Upper lobe of right lung (tissue), 1 donor: Measurements from ENCODE around the gene FAM240A. TPM values are rescaled to one million over a fixed set of nuclear protein-coding genes. Genes with fewer than 3 reads are reported as not detected.

Source experiments
- ATAC-seq: fragments of 200-7000 bp; cut with Tn5 transposase; one replicate; pipeline ENCODE4 v1.9.1; 2020; ENCODE audit warnings: mild to moderate bottlenecking, moderate library complexity
- DNase-seq: peaks from one replicate; pipeline ENCODE4 v3.0.0-alpha.2; 2020
- H3K27ac ChIP-seq: fragments of 200-600 bp; one replicate; pipeline ENCODE4 v1.8.0; 2022
- H3K27me3 ChIP-seq: fragments of 200-600 bp; one replicate; pipeline ENCODE4 v1.8.0; 2022; ENCODE audit warnings: mild to moderate bottlenecking
- H3K36me3 ChIP-seq: fragments of 200-600 bp; one replicate; pipeline ENCODE4 v1.8.0; 2022
- H3K4me1 ChIP-seq: fragments of 200-600 bp; one replicate; pipeline ENCODE4 v1.8.0; 2022
- H3K4me3 ChIP-seq: fragments of 200-600 bp; one replicate; pipeline ENCODE4 v1.8.0; 2022; ENCODE audit warnings: mild to moderate bottlenecking
- H3K9me3 ChIP-seq: fragments of 200-600 bp; one replicate; pipeline ENCODE4 v1.8.0; 2022
- intact Hi-C: fragments of 100-400 bp; cut with DNase I; formaldehyde crosslinking; loops from one replicate; pipeline ENCODE4 v1.11.0; 2022
- total RNA-seq: library from RNA; stranded (reverse); fragmentation: NEBNext Ultra II Directional; extraction: Animal tissue kit (Norgen Biotek cat#: 25700); gene quantifications from one replicate; pipeline ENCODE4 v1.2.1, GENCODE V29; 2021
- TF ChIP-seq, protein P1 (sequence below): fragments of 200-600 bp; IDR thresholded peaks from one replicate; pipeline ENCODE4 v1.8.0; 2022; ENCODE audit warnings: antibody characterized with exemption
- donor health status: DM: no; HTN: yes; CAD: no; lungs with severe emphysema.

Gene FAM240A
- total RNA-seq, 1 donor from 2014 or later: not detected

GRCh38 chr3:46659285-46659684, 47.0 kb downstream of the FAM240A start:
- intact Hi-C loops: no loop called here
- no peaks in the 10 kb centered on the region for H3K27me3 ChIP-seq
- H3K36me3 ChIP-seq: no peaks in the 10 kb centered on the region
- no peak overlapping the region for H3K27ac ChIP-seq
- ATAC-seq: no peak
- H3K4me1 ChIP-seq: peaks cover 10% of the 10 kb centered on the region
- no peaks in the 10 kb centered on the region for H3K9me3 ChIP-seq
- no peak for DNase-seq
- TF ChIP-seq, protein P1, sequence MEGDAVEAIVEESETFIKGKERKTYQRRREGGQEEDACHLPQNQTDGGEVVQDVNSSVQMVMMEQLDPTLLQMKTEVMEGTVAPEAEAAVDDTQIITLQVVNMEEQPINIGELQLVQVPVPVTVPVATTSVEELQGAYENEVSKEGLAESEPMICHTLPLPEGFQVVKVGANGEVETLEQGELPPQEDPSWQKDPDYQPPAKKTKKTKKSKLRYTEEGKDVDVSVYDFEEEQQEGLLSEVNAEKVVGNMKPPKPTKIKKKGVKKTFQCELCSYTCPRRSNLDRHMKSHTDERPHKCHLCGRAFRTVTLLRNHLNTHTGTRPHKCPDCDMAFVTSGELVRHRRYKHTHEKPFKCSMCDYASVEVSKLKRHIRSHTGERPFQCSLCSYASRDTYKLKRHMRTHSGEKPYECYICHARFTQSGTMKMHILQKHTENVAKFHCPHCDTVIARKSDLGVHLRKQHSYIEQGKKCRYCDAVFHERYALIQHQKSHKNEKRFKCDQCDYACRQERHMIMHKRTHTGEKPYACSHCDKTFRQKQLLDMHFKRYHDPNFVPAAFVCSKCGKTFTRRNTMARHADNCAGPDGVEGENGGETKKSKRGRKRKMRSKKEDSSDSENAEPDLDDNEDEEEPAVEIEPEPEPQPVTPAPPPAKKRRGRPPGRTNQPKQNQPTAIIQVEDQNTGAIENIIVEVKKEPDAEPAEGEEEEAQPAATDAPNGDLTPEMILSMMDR: no peak
- H3K4me3 ChIP-seq: no peak overlapping the region

DNA sequence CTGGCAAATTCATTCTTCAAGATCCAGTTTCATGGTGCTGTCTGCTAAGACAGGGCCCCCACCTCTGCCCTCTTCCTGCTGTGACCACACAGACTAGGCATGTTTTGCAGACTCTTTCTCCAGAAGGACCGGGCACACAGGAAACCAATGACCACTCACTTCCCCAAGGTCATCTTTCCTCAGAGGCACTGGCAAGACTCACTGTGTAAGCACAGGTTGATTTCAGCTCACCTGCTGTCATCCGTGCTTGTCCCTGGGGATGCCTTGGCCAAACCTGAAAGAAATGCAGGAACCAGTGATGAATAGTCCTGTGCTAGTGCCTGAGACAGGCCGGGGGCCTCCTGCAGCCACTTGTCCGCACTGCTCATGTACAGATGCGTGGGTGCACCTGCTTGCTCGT, 47.7 kb downstream of the FAM240A start:
- H3K27me3 ChIP-seq: no peaks in the 10 kb centered on the region
- no peak overlapping the region for H3K4me3 ChIP-seq
- no peaks in the 10 kb centered on the region for H3K9me3 ChIP-seq
- H3K4me1 ChIP-seq: peaks cover 10% of the 10 kb centered on the region
- intact Hi-C loops: no loop called here
- TF ChIP-seq, protein P1: no peak
- no peak overlapping the region for H3K27ac ChIP-seq
- DNase-seq: no peak
- no peaks in the 10 kb centered on the region for H3K36me3 ChIP-seq
- no peak for ATAC-seq

DNA sequence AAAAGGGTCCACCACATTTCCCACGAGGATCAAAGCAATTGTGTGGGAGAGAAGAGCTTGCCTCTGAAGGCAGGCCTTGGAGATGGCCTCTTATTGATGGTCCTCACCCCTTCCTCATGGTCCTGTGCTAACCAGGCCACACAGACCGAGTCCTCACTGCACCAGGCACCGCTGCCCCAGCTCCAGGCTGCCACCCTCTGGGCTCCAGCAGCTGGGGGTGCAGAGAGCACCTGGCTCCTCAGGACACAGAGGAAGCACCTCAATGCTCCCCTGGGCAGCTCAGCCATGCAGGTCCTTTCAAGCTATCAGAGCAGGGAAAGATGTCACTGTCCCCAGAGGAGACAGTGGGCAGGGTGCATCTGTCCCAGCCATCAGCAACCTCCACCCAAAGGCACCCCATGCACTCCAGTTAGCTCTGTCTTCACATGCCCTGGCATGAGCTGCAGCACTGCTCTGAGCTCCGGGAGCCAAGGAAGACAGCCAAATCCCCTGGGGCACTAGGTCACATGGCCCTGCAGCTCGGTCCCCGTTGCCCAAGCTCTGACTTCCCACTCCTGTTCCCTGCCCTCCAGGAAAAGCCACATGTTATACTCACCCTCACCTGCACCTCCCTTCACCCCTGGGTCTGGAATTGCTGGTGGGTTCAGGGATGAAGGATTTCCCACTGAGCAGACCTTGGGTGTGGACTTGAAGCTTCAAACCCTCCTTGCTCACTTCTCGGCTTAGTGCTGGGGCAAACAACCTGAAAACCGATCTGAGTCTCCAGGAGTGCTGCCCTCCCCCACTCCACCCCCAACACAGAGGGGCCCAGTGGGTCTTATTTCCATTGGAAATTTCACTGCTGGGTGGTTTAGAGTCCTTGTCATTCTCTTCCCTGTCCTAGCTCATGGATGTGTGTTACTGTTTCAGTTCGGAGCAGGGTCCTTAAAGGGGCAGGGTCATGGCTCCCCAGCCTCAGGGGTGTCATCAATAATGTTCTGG, 48.5 kb downstream of the FAM240A start:
- no peak overlapping the region for H3K27ac ChIP-seq
- H3K4me3 ChIP-seq: no peak overlapping the region
- intact Hi-C loops: no loop called here
- no peaks in the 10 kb centered on the region for H3K9me3 ChIP-seq
- DNase-seq (no peak), ATAC-seq (peak; percentile 17)
- H3K4me1 ChIP-seq: peaks cover 10% of the 10 kb centered on the region
- H3K27me3 ChIP-seq: no peaks in the 10 kb centered on the region
- TF ChIP-seq, protein P1: no peak
- H3K36me3 ChIP-seq: no peaks in the 10 kb centered on the region

DNA sequence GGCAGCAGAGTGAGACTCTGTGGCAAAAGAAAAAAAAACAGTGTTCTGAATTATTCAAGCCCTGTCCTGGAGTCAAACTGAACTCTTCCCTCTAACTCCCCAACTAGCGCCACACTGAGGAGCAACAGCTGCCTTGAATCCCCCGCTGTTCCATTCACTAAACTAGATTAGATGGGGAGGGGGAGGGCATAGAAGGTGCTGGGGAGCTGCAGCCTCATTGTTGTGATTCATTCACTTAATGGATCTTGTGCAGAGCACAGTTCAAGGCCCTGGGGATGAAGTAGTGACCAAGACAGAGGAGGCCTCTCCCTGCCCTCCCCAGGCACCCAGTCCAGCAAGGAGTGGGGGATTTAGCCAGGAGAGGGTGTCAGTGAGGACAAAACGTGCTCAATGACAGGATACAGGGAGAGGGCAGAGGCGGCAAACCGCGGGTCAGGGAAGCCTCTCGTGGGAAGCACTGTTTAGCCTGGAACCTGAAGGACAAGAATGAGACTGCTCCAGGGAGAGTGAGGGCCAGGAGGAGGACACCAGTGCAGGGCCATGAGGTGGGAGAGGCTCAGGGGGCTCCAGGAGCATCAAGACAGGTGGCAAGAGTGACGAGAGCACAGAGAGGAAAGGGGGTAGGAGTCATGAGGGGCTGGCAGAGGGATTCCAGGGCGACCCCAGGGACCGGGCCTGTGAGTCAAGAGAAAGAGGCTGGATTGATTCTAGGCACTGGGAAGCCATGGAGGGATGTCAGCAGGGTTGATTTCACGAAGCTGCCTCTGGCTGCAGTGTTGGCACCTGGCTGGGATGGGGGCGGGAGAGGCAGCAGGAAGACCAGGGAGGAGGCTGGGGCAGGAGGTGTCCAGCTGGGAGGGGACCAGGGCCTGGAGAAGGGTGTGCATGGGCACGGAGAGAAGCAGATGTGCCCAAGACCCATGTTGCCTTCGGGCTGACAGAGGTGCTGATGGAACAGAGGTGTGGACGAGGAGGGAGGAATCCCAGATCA, 49.7 kb downstream of the FAM240A start:
- no peak for DNase-seq
- no peak overlapping the region for H3K27ac ChIP-seq
- no peaks in the 10 kb centered on the region for H3K36me3 ChIP-seq
- no peak overlapping the region for H3K4me3 ChIP-seq
- peaks cover 10% of the 10 kb centered on the region for H3K4me1 ChIP-seq
- TF ChIP-seq, protein P1: no peak
- intact Hi-C loops: no loop called here
- H3K9me3 ChIP-seq: no peaks in the 10 kb centered on the region
- H3K27me3 ChIP-seq: no peaks in the 10 kb centered on the region
- no peak for ATAC-seq

DNA sequence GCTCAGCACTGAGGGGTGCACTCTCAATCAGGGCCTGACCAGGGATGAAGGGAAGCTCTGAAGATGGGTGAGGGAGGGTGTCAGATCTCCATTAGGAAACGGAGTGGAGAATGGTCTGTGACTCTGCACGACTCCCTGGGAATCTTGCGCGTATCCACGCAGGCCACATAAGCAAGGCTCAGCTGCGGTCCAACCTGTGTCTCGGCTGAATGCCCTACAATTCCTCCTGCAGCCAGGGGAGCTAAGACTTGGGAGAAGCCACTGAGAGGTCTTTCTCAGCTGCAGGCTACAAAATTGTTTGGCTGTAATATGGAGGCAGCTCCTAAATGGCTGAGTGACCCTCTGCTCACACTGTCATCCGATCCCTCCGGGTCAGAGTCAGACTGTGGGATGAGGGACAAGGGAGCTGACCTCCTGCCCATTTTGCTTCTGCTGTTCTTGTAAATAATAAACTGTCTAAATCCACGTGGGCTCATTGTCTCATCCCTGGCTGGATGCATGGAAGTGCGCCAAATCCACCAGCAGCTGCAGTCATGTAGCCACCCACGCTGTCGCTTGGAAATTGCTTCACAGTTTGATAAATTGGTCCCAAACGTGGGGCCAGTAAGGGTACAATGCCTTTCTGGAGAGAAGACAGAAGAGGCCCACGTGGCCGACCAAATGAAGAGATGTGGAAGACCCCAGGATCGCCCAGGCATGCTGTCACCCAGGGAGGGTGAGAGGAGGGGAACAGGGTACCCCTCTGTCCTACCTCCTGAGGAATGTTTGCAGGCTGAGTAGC, 50.6 kb downstream of the FAM240A start:
- Histone ChIP-seq H3K4me3 (no peak overlapping the region), H3K27ac (no peak overlapping the region), H3K27me3 (no peaks in the 10 kb centered on the region), H3K36me3 (no peaks in the 10 kb centered on the region), H3K9me3 (no peaks in the 10 kb centered on the region), H3K4me1 (peaks cover 10% of the 10 kb centered on the region)
- ATAC-seq (no peak), DNase-seq (no peak)
- intact Hi-C loops: no loop called here
- TF ChIP-seq, protein P1: no peak
